ENCODE measurements around the gene SYNE4. TPM values are rescaled to one million over a fixed set of nuclear protein-coding genes. Genes with fewer than 3 reads are reported as not detected.

Gene SYNE4
- polyA plus RNA-seq, 1 donor from 2014 or later, result 0.19 TPM

DNA sequence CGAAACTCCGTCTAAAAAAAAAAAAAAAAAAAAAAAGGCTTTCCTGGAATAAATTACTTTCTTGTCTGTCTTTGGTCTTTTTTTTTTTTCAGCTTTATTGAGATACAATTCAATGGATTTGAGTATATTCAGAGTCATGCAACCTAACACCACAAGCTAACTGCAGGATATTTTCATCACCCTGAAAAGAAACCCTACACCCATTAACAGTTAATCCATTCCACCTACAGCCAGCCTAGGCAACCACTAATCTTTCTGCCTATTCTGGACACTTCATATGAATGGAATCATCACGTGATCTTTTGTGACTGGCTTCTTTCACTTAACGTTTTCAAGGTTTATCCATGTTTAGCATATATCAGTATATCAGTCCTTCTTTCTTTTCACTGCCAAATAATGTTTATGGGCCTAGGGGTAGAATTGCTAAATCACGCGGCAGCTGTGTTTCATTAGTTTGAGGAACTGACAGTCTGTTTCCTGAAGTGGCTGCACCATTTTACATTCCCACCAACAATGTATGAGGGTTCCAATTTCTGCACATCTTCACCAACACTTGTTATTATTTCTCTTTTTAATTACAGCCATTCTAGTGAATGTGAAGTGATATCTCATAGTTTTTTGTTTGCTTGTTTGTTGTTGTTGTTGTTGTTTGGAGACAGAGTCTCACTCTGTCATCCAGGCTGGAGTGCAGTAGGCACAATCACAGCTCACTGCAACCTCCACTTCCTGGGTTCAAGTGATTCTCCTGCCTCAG lies 52.6 kb downstream of the SYNE4 start:
- Histone ChIP-seq H3K9me3 (ENCODE audit: low read length) (no peaks in the 10 kb centered on the region), H3K9me2 (ENCODE audit: insufficient read depth, low read length) (no peaks in the 10 kb centered on the region), H2AFZ (ENCODE audit: low read depth, low read length) (no peak overlapping the region), H3K79me2 (replicated peaks; ENCODE audit: insufficient read depth, low read length) (no peaks in the 10 kb centered on the region), H3K27ac (ENCODE audit: low read length) (no peak overlapping the region), H3K27me3 (ENCODE audit: insufficient read depth, low read depth, low read length) (peaks cover 32% of the 10 kb centered on the region), H3K9ac (ENCODE audit: low read length) (no peak overlapping the region), H3K4me2 (ENCODE audit: low read length) (no peak overlapping the region), H3K36me3 (ENCODE audit: insufficient read depth, low read length) (no peaks in the 10 kb centered on the region), H4K20me1 (ENCODE audit: insufficient read depth) (no peaks in the 10 kb centered on the region), H3K4me3 (ENCODE audit: low read length) (no peak overlapping the region), H3F3A (ENCODE audit: insufficient read depth, low read length, poor library complexity, severe bottlenecking) (no peaks in the 10 kb centered on the region)
- no peak for TF ChIP-seq POLR2AphosphoS5 (IDR thresholded peaks at IDR 0.05)

Small RNA genes lying within 50 kb of the gene (small RNA-seq; reads per million reads assigned to genes)
- 0 reads per million in 3 experiments for gene AF038458.1

Other genes starting within 250 kb of the SYNE4 start
- gene ARHGAP33, start 233.2 kb downstream of the SYNE4 start, polyA plus RNA-seq, result 20.5 and 46.0 TPM in 2 replicates
- not detected in 2 replicates for gene PRODH2, start 196.0 kb downstream of the SYNE4 start, polyA plus RNA-seq
- 0.05 and 2.8 TPM in 2 replicates for gene NPHS1, start 156.3 kb downstream of the SYNE4 start, polyA plus RNA-seq
- gene KIRREL2, start 151.9 kb downstream of the SYNE4 start, polyA plus RNA-seq, result 0.79 and 2.1 TPM in 2 replicates
- 390 and 407 TPM in 2 replicates for gene APLP1, start 140.2 kb downstream of the SYNE4 start, polyA plus RNA-seq
- 6.2 and 6.8 TPM in 2 replicates for gene NFKBID, start 108.3 kb downstream of the SYNE4 start, polyA plus RNA-seq
- not detected in 2 replicates for gene HCST, start 106.3 kb downstream of the SYNE4 start, polyA plus RNA-seq
- gene TYROBP, start 100.5 kb downstream of the SYNE4 start, polyA plus RNA-seq, result not detected in 2 replicates
- 10.1 and 11.1 TPM in 2 replicates for gene LRFN3, start 72.4 kb downstream of the SYNE4 start, polyA plus RNA-seq
- gene SDHAF1, start 13.6 kb downstream of the SYNE4 start, polyA plus RNA-seq, result 65.3 and 71.6 TPM in 2 replicates
- gene ALKBH6, start 5.4 kb upstream of the SYNE4 start, polyA plus RNA-seq, result 45.6 and 63.2 TPM in 2 replicates
- gene CLIP3, start 24.1 kb upstream of the SYNE4 start, polyA plus RNA-seq, result 5.6 and 7.8 TPM in 2 replicates
- 3.8 and 5.5 TPM in 2 replicates for gene THAP8, start 45.5 kb upstream of the SYNE4 start, polyA plus RNA-seq
- gene WDR62, start 46.1 kb upstream of the SYNE4 start, polyA plus RNA-seq, result 0.35 and 0.84 TPM in 2 replicates
- gene OVOL3, start 102.3 kb upstream of the SYNE4 start, polyA plus RNA-seq, result not detected in 2 replicates
- gene POLR2I, start 106.1 kb upstream of the SYNE4 start, polyA plus RNA-seq, result 159 and 169 TPM in 2 replicates
- gene TBCB, start 106.7 kb upstream of the SYNE4 start, polyA plus RNA-seq, result 640 and 643 TPM in 2 replicates
- 67.3 and 87.8 TPM in 2 replicates for gene CAPNS1, start 131.3 kb upstream of the SYNE4 start, polyA plus RNA-seq
- not detected in 2 replicates for gene COX7A1, start 143.6 kb upstream of the SYNE4 start, polyA plus RNA-seq
- gene ZNF565, start 205.9 kb upstream of the SYNE4 start, polyA plus RNA-seq, result 9.4 and 9.7 TPM in 2 replicates
- 162 and 215 TPM in 2 replicates for gene ZNF146, start 206.3 kb upstream of the SYNE4 start, polyA plus RNA-seq

Data from neural cell (in vitro differentiated cells).